ENCODE results near the gene DENND2A.

DNA sequence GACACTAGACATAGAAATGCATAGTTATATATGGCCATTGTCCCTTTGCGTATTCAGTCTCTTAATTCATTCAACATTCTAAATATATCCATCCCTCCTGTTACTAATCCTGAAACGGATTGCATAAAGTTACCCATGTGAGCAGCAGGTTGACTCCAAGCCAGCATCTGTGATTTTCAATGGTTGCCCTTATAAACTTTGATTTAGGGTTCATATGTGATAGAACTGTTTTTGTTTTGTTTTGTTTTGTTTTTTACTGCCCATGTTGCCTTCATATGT lies 13.4 kb upstream of the DENND2A start:
- TF ChIP-seq, protein P1, sequence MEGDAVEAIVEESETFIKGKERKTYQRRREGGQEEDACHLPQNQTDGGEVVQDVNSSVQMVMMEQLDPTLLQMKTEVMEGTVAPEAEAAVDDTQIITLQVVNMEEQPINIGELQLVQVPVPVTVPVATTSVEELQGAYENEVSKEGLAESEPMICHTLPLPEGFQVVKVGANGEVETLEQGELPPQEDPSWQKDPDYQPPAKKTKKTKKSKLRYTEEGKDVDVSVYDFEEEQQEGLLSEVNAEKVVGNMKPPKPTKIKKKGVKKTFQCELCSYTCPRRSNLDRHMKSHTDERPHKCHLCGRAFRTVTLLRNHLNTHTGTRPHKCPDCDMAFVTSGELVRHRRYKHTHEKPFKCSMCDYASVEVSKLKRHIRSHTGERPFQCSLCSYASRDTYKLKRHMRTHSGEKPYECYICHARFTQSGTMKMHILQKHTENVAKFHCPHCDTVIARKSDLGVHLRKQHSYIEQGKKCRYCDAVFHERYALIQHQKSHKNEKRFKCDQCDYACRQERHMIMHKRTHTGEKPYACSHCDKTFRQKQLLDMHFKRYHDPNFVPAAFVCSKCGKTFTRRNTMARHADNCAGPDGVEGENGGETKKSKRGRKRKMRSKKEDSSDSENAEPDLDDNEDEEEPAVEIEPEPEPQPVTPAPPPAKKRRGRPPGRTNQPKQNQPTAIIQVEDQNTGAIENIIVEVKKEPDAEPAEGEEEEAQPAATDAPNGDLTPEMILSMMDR (conservative IDR thresholded peaks at IDR 0.05 in 1 of 2, IDR thresholded peaks at IDR 0.05 in 1 of 2; ENCODE audit: extremely low read depth in 1 of 2, insufficient read depth in 1 of 2, low read depth in 1 of 2, low read length in 2 of 2): no peak
- TF ChIP-seq EZH2 (IDR thresholded peaks at IDR 0.05; ENCODE audit: borderline replicate concordance, low read length): no peak

Measured in mammary epithelial cell (primary cell).